IMR-90 (cell line): Measurements from ENCODE around the gene APLN. TPM values are rescaled to one million over a fixed set of nuclear protein-coding genes. Genes with fewer than 3 reads are reported as not detected.

Source experiments
- ATAC-seq: fragments of 200-7000 bp; cut with Tn5 transposase; 2 replicates; pipeline ENCODE4 v1.9.1; 2020; ENCODE audit warnings: low read depth, mild to moderate bottlenecking, moderate library complexity
- BruUV-seq: library from RNA; stranded (reverse); fragments of 400-500 nt; replicated peaks from 2 replicates; lab custom pipeline; 2021; lab: Mats Ljungman, UMichigan
- CTCF ChIA-PET: fragments of 300-600 bp; formaldehyde crosslinking; extraction: SDS; loops from one replicate; lab custom pipeline; 2021; ENCODE audit warnings: antibody characterized with exemption; lab: Yijun Ruan, JAX
- POLR2A ChIA-PET: fragments of 300-600 bp; sonication (Branson Sonifier 250); formaldehyde crosslinking; loops from one replicate; lab custom pipeline; 2022; ENCODE audit warnings: antibody characterized with exemption; ENCODE audit not compliant: unreplicated experiment; lab: Charles Lee
- DNase-seq: peaks from one replicate; pipeline ENCODE4 v3.0.0; 2013
- H2AFZ ChIP-seq: replicated peaks from 2 replicates; pipeline ENCODE3; 2013; ENCODE audit warnings: low read length, mild to moderate bottlenecking; ENCODE audit not compliant: poor library complexity
- H2AK5ac ChIP-seq: 2 replicates; pipeline ENCODE4 v1.6.1; 2013; ENCODE audit warnings: low read depth, low read length, inconsistent platforms
- H2AK9ac ChIP-seq: replicated peaks from 2 replicates; pipeline ENCODE3; 2013; ENCODE audit warnings: mild to moderate bottlenecking, low read depth, low read length, moderate library complexity; ENCODE audit not compliant: poor library complexity
- H2BK120ac ChIP-seq: 2 replicates; pipeline ENCODE4 v1.6.1; 2013; ENCODE audit warnings: low read depth, low read length, inconsistent platforms
- H2BK15ac ChIP-seq: 3 replicates; pipeline ENCODE4 v1.6.1; 2013; ENCODE audit warnings: low read depth, low read length, inconsistent platforms
- H2BK20ac ChIP-seq: 2 replicates; pipeline ENCODE4 v1.6.1; 2013; ENCODE audit warnings: low read depth, mild to moderate bottlenecking, inconsistent platforms, low read length, moderate library complexity
- H2BK5ac ChIP-seq: 2 replicates; pipeline ENCODE4 v1.6.1; 2013; ENCODE audit warnings: mild to moderate bottlenecking, low read depth, low read length, inconsistent platforms; ENCODE audit not compliant: poor library complexity, severe bottlenecking
- H3K14ac ChIP-seq: replicated peaks from 2 replicates; pipeline ENCODE4 v1.6.1; 2013; ENCODE audit warnings: low read depth, low read length, inconsistent platforms
- H3K18ac ChIP-seq: 2 replicates; pipeline ENCODE4 v1.6.1; 2013; ENCODE audit warnings: low read depth, low read length, control low read depth
- H3K23ac ChIP-seq: 2 replicates; pipeline ENCODE4 v1.6.1; 2013; ENCODE audit warnings: low read depth, low read length, inconsistent platforms
- H3K27ac ChIP-seq: 2 replicates; pipeline ENCODE4 v1.5.1; 2013; ENCODE audit warnings: mild to moderate bottlenecking, control low read depth, low read length; ENCODE audit not compliant: insufficient read depth
- H3K27me3 ChIP-seq: 2 replicates; pipeline ENCODE4 v1.6.1; 2013; ENCODE audit warnings: low read length; ENCODE audit not compliant: control insufficient read depth, insufficient read depth
- H3K36me3 ChIP-seq: 2 replicates; pipeline ENCODE4 v1.6.1; 2013; ENCODE audit warnings: low read length, mixed read lengths; ENCODE audit not compliant: control insufficient read depth, insufficient read depth
- H3K4ac ChIP-seq: 2 replicates; pipeline ENCODE4 v1.6.1; 2013; ENCODE audit warnings: low read depth, low read length, inconsistent platforms
- H3K4me1 ChIP-seq: 2 replicates; pipeline ENCODE4 v1.6.1; 2013; ENCODE audit warnings: low read length, mixed read lengths; ENCODE audit not compliant: control insufficient read depth, insufficient read depth
- H3K4me2 ChIP-seq: 2 replicates; pipeline ENCODE4 v1.6.1; 2013; ENCODE audit warnings: low read depth, mild to moderate bottlenecking, control low read depth, low read length, moderate library complexity
- H3K4me3 ChIP-seq: 2 replicates; pipeline ENCODE4 v1.5.1; 2013; ENCODE audit warnings: low read depth, mild to moderate bottlenecking, control low read depth, low read length, moderate library complexity; ENCODE audit not compliant: insufficient read depth
- H3K56ac ChIP-seq: 2 replicates; pipeline ENCODE4 v1.6.1; 2013; ENCODE audit warnings: low read length, inconsistent platforms; ENCODE audit not compliant: insufficient read depth; ENCODE audit errors: extremely low read depth
- H3K79me1 ChIP-seq, 2 experiments: 2 replicates each; pipeline ENCODE4 v1.6.1; 2013; ENCODE audit warnings: low read length in 2 of 2, inconsistent platforms in 1 of 2, low read depth in 1 of 2
- H3K9ac ChIP-seq: 2 replicates; pipeline ENCODE4 v1.6.1; 2013; ENCODE audit warnings: low read depth, low read length, control low read depth
- H3K9me1 ChIP-seq: 2 replicates; pipeline ENCODE4 v1.6.1; 2013; ENCODE audit warnings: low read length, inconsistent platforms; ENCODE audit not compliant: insufficient read depth
- H3K9me3 ChIP-seq: 2 replicates; pipeline ENCODE4 v1.6.1; 2013; ENCODE audit warnings: low read length; ENCODE audit not compliant: control insufficient read depth, insufficient read depth
- H4K20me1 ChIP-seq: 2 replicates; pipeline ENCODE4 v1.6.1; 2013; ENCODE audit warnings: low read length, inconsistent platforms; ENCODE audit not compliant: insufficient read depth
- H4K5ac ChIP-seq: 2 replicates; pipeline ENCODE4 v1.6.1; 2013; ENCODE audit warnings: mild to moderate bottlenecking, low read depth, low read length, control low read depth
- H4K8ac ChIP-seq, 2 experiments: 2 replicates each; pipeline ENCODE4 v1.6.1; 2013; ENCODE audit warnings: low read depth in 2 of 2, low read length in 2 of 2, control low read depth in 1 of 2, inconsistent platforms in 1 of 2
- H4K91ac ChIP-seq: 2 replicates; pipeline ENCODE4 v1.6.1; 2013; ENCODE audit warnings: low read depth, low read length, inconsistent platforms; ENCODE audit not compliant: insufficient read depth
- BHLHE40 ChIP-seq: fragments of 150-350 bp; IDR thresholded peaks from 2 replicates; pipeline ENCODE4 v1.6.1; 2016; ENCODE audit warnings: mild to moderate bottlenecking, low read depth, low read length
- CEBPB ChIP-seq: IDR thresholded peaks from 2 replicates; pipeline ENCODE4 v1.6.1; 2012; ENCODE audit warnings: low read depth, low read length, improper control_type of control experiment
- CHD1 ChIP-seq: IDR thresholded peaks from 2 replicates; pipeline ENCODE4 v1.6.1; 2012; ENCODE audit warnings: low read depth, low read length, improper control_type of control experiment
- FOS ChIP-seq: fragments of 150-350 bp; IDR thresholded peaks from 2 replicates; pipeline ENCODE4 v1.6.1; 2016; ENCODE audit warnings: low read depth, low read length
- MAFK ChIP-seq: IDR thresholded peaks from 2 replicates; pipeline ENCODE4 v1.6.1; 2012; ENCODE audit warnings: low read depth, low read length, improper control_type of control experiment
- MAZ ChIP-seq: IDR thresholded peaks from 2 replicates; pipeline ENCODE4 v1.6.1; 2012; ENCODE audit warnings: low read depth, mild to moderate bottlenecking, low read length, improper control_type of control experiment, moderate library complexity, borderline replicate concordance
- MXI1 ChIP-seq: IDR thresholded peaks from 2 replicates; pipeline ENCODE4 v1.6.1; 2012; ENCODE audit warnings: low read depth, mild to moderate bottlenecking, low read length, moderate library complexity, borderline replicate concordance
- NFE2L2 ChIP-seq: fragments of 150-350 bp; IDR thresholded peaks from 2 replicates; pipeline ENCODE4 v1.6.1; 2016; ENCODE audit warnings: low read depth, mild to moderate bottlenecking, low read length
- POLR2A ChIP-seq: IDR thresholded peaks from 2 replicates; pipeline ENCODE4 v1.6.1; 2012; ENCODE audit warnings: mild to moderate bottlenecking, low read depth, low read length
- RAD21 ChIP-seq: IDR thresholded peaks from 2 replicates; pipeline ENCODE4 v1.6.1; 2012; ENCODE audit warnings: low read length, improper control_type of control experiment
- RCOR1 ChIP-seq: IDR thresholded peaks from 2 replicates; pipeline ENCODE4 v1.6.1; 2012; ENCODE audit warnings: mild to moderate bottlenecking, low read length, improper control_type of control experiment; ENCODE audit not compliant: insufficient replicate concordance
- RFX5 ChIP-seq: IDR thresholded peaks from 2 replicates; pipeline ENCODE4 v1.8.0; 2012; ENCODE audit warnings: low read depth, mild to moderate bottlenecking, low read length, moderate library complexity
- SMC3 ChIP-seq: fragments of 150-350 bp; IDR thresholded peaks from 2 replicates; pipeline ENCODE4 v1.6.1; 2016; ENCODE audit warnings: low read depth, mild to moderate bottlenecking, antibody characterized with exemption, low read length, moderate library complexity
- WGBS, 2 experiments: methylation state at CpG; one replicate each; pipeline versions ENCODE4 v1.1.5 to v1.1.7; 2013; ENCODE audit warnings: missing lambda C conversion rate in 2 of 2; ENCODE audit not compliant: insufficient read length in 1 of 2; ENCODE audit errors: extremely low coverage in 2 of 2; 5-methylcytosine and 5-hydroxymethylcytosine counted together
- dilution Hi-C: fragments of 300-500 bp; cut with HindIII; formaldehyde crosslinking; loops from one replicate; pipeline ENCODE4 v1.14.3; 2018; ENCODE audit warnings: low sequenced_read_pairs; ENCODE audit not compliant: unreplicated experiment
- in situ Hi-C: fragments of 300-500 bp; cut with MboI; formaldehyde crosslinking; loops from 3 replicates; pipeline ENCODE4 v1.14.3; 2019; ENCODE audit warnings: low sequenced_read_pairs, inconsistent platforms, mixed read lengths
- intact Hi-C: fragments of 100-400 bp; cut with micrococcal nuclease; formaldehyde crosslinking; loops from 2 replicates; pipeline ENCODE4 v1.10.0; 2022
- polyA plus RNA-seq, 3 experiments: library from polyadenylated mRNA; depleted of rRNA; stranded (reverse); fragments of >200 nt; gene quantifications; 2 replicates each; pipeline ENCODE4 v1.2.3, GENCODE V29; 2012; ENCODE audit warnings: low replicate concordance in 1 of 3
- total RNA-seq: library from RNA; depleted of rRNA; stranded (reverse); fragments of >200 nt; gene quantifications from 2 replicates; pipeline ENCODE4 v1.2.3, GENCODE V29; 2012
- TF ChIP-seq, protein P1 (sequence below): conservative IDR thresholded peaks from 2 replicates; pipeline ENCODE4 v1.5.1; 2012; ENCODE audit warnings: mild to moderate bottlenecking, low read depth, low read length, improper control_type of control experiment
- TF ChIP-seq, protein P2 (sequence below): fragments of 150-350 bp; IDR thresholded peaks from 2 replicates; pipeline ENCODE4 v1.6.1; 2017; ENCODE audit warnings: mild to moderate bottlenecking, antibody characterized with exemption, low read length, low read depth
- TF ChIP-seq, protein P3 (sequence below): fragments of 150-350 bp; IDR thresholded peaks from 2 replicates; pipeline ENCODE4 v1.6.1; 2016; ENCODE audit warnings: low read depth, mild to moderate bottlenecking, low read length, moderate library complexity, borderline replicate concordance

APLN gene
- total and polyA plus RNA-seq, 2 of the 4 experiments (the other 2 are of a cell fraction), result 0.18 to 0.72 TPM

DNA sequence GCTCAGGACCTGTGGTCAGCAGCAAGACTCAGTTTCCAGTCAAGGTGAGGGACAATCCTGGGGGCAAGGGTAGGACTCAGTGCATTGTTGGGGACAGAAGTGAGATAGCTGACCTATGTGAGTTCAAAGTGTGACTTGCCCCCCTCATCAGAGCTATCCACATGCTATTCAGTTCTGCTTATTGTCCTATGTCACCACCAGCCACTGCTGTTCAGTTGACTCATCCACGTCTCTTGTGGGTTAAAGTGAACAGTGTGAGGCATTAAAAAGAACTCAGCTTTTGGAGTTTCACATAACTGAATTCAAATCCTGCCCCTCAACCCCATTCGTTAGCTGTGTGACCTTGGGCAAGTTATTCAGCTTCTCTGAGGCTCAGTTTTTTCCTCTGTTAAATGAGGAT is 4.4 kb upstream of the APLN start:
- peaks cover 8% of the 10 kb centered on the region for H3K27me3 ChIP-seq
- H3K4me3 ChIP-seq, result no peak overlapping the region
- intact Hi-C loops, result no loop called here
- H3K36me3 ChIP-seq, result no peaks in the 10 kb centered on the region
- no peak overlapping the region for H3K27ac ChIP-seq
- no peaks in the 10 kb centered on the region for H4K20me1 ChIP-seq
- H2AK5ac ChIP-seq, result no peak overlapping the region
- no peaks in the 10 kb centered on the region for H3K79me1 ChIP-seq
- no peak overlapping the region for H3K9ac ChIP-seq
- H3K18ac ChIP-seq, result no peak overlapping the region
- no peak overlapping the region for H2BK120ac ChIP-seq
- TF ChIP-seq RFX5 (no peak), CEBPB (no peak), MAZ (no peak), FOS (no peak), RCOR1 (no peak), NFE2L2 (no peak), RAD21 (no peak), BHLHE40 (no peak), MXI1 (no peak), SMC3 (no peak), CHD1 (no peak), MAFK (no peak), POLR2A (no peak)
- TF ChIP-seq, protein P1, sequence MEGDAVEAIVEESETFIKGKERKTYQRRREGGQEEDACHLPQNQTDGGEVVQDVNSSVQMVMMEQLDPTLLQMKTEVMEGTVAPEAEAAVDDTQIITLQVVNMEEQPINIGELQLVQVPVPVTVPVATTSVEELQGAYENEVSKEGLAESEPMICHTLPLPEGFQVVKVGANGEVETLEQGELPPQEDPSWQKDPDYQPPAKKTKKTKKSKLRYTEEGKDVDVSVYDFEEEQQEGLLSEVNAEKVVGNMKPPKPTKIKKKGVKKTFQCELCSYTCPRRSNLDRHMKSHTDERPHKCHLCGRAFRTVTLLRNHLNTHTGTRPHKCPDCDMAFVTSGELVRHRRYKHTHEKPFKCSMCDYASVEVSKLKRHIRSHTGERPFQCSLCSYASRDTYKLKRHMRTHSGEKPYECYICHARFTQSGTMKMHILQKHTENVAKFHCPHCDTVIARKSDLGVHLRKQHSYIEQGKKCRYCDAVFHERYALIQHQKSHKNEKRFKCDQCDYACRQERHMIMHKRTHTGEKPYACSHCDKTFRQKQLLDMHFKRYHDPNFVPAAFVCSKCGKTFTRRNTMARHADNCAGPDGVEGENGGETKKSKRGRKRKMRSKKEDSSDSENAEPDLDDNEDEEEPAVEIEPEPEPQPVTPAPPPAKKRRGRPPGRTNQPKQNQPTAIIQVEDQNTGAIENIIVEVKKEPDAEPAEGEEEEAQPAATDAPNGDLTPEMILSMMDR, result no peak
- TF ChIP-seq, protein P2, sequence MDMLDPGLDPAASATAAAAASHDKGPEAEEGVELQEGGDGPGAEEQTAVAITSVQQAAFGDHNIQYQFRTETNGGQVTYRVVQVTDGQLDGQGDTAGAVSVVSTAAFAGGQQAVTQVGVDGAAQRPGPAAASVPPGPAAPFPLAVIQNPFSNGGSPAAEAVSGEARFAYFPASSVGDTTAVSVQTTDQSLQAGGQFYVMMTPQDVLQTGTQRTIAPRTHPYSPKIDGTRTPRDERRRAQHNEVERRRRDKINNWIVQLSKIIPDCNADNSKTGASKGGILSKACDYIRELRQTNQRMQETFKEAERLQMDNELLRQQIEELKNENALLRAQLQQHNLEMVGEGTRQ, result no peak
- TF ChIP-seq, protein P3, sequence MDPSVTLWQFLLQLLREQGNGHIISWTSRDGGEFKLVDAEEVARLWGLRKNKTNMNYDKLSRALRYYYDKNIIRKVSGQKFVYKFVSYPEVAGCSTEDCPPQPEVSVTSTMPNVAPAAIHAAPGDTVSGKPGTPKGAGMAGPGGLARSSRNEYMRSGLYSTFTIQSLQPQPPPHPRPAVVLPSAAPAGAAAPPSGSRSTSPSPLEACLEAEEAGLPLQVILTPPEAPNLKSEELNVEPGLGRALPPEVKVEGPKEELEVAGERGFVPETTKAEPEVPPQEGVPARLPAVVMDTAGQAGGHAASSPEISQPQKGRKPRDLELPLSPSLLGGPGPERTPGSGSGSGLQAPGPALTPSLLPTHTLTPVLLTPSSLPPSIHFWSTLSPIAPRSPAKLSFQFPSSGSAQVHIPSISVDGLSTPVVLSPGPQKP, result no peak
- H2BK15ac ChIP-seq, result no peak overlapping the region
- H3K9me3 ChIP-seq, result no peaks in the 10 kb centered on the region
- H2AK9ac ChIP-seq, result no peak overlapping the region
- in situ Hi-C loops, result no loop called here
- dilution Hi-C loops, result no loop called here
- ATAC-seq, result no peak
- no peak overlapping the region for H3K4me2 ChIP-seq
- no peak overlapping the region for H4K8ac ChIP-seq
- CTCF ChIA-PET, result no interaction called here
- no peak overlapping the region for H3K23ac ChIP-seq
- no CpG with 5 or more reads among the region's 2 CpGs for WGBS, 2 experiments
- BruUV-seq, result no TSS peak
- no peak overlapping the region for H2AFZ ChIP-seq
- no peak overlapping the region for H2BK5ac ChIP-seq
- H3K9me1 ChIP-seq, result no peaks in the 10 kb centered on the region
- H4K5ac ChIP-seq, result no peak overlapping the region
- no peak overlapping the region for H4K91ac ChIP-seq
- H3K56ac ChIP-seq, result no peak overlapping the region
- H3K4me1 ChIP-seq, result no peaks in the 10 kb centered on the region
- DNase-seq, result no peak
- H2BK20ac ChIP-seq, result no peak overlapping the region
- H3K4ac ChIP-seq, result no peak overlapping the region
- no peak overlapping the region for H3K14ac ChIP-seq
- POLR2A ChIA-PET, result no interaction called here
